Measurements from ENCODE around the gene SORBS1. TPM values are rescaled to one million over a fixed set of nuclear protein-coding genes. Genes with fewer than 3 reads are reported as not detected.

SORBS1 gene
- total and polyA plus RNA-seq, 2 of the 13 experiments (the other 11 are each of a cell fraction or from before 2014, with no cell fraction given): 16.8 to 39.8 TPM

DNA sequence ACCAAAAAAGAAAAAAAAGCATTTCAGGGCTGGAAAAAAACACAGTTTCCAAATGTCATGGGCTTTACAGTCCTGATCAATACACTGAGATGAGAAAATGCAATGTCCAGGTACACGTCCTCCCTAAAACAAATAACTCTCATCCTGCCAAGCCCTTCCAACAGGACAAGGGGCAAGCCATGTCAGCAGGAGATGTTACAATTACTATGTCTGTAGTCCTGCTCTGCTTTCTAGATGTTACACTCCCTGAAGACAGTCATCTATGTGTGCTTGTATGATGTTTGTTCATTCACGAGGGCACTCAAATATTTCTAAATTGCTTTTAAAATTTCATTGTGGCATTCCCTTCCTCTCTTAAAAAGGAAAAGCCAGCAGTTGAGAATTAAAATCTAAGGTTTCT is 103.2 kb downstream of the SORBS1 start (continued):
- TF ChIP-seq, protein P1, sequence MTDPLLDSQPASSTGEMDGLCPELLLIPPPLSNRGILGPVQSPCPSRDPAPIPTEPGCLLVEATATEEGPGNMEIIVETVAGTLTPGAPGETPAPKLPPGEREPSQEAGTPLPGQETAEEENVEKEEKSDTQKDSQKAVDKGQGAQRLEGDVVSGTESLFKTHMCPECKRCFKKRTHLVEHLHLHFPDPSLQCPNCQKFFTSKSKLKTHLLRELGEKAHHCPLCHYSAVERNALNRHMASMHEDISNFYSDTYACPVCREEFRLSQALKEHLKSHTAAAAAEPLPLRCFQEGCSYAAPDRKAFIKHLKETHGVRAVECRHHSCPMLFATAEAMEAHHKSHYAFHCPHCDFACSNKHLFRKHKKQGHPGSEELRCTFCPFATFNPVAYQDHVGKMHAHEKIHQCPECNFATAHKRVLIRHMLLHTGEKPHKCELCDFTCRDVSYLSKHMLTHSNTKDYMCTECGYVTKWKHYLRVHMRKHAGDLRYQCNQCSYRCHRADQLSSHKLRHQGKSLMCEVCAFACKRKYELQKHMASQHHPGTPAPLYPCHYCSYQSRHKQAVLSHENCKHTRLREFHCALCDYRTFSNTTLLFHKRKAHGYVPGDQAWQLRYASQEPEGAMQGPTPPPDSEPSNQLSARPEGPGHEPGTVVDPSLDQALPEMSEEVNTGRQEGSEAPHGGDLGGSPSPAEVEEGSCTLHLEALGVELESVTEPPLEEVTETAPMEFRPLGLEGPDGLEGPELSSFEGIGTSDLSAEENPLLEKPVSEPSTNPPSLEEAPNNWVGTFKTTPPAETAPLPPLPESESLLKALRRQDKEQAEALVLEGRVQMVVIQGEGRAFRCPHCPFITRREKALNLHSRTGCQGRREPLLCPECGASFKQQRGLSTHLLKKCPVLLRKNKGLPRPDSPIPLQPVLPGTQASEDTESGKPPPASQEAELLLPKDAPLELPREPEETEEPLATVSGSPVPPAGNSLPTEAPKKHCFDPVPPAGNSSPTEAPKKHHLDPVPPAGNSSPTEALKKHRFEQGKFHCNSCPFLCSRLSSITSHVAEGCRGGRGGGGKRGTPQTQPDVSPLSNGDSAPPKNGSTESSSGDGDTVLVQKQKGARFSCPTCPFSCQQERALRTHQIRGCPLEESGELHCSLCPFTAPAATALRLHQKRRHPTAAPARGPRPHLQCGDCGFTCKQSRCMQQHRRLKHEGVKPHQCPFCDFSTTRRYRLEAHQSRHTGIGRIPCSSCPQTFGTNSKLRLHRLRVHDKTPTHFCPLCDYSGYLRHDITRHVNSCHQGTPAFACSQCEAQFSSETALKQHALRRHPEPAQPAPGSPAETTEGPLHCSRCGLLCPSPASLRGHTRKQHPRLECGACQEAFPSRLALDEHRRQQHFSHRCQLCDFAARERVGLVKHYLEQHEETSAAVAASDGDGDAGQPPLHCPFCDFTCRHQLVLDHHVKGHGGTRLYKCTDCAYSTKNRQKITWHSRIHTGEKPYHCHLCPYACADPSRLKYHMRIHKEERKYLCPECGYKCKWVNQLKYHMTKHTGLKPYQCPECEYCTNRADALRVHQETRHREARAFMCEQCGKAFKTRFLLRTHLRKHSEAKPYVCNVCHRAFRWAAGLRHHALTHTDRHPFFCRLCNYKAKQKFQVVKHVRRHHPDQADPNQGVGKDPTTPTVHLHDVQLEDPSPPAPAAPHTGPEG (CRISPR knock-in tag; IDR thresholded peaks at IDR 0.05): no peak
- peak; percentile 88; the same call in 1 of the 2 replicates for TF ChIP-seq DPF2 (CRISPR knock-in tag; IDR thresholded peaks at IDR 0.05; ENCODE audit: borderline replicate concordance, low read depth)
- peak; percentile 37; the same call in 1 of the 2 replicates for TF ChIP-seq PITX1 (CRISPR knock-in tag; IDR thresholded peaks at IDR 0.05)
- peak; percentile 57 for TF ChIP-seq HDAC1 (CRISPR knock-in tag; IDR thresholded peaks at IDR 0.05)
- no peak for TF ChIP-seq IRX3 (CRISPR knock-in tag; IDR thresholded peaks at IDR 0.05; ENCODE audit: borderline replicate concordance, low read depth)
- TF ChIP-seq CEBPG (CRISPR knock-in tag; IDR thresholded peaks at IDR 0.05): peak; percentile 67
- TF ChIP-seq, protein P2, sequence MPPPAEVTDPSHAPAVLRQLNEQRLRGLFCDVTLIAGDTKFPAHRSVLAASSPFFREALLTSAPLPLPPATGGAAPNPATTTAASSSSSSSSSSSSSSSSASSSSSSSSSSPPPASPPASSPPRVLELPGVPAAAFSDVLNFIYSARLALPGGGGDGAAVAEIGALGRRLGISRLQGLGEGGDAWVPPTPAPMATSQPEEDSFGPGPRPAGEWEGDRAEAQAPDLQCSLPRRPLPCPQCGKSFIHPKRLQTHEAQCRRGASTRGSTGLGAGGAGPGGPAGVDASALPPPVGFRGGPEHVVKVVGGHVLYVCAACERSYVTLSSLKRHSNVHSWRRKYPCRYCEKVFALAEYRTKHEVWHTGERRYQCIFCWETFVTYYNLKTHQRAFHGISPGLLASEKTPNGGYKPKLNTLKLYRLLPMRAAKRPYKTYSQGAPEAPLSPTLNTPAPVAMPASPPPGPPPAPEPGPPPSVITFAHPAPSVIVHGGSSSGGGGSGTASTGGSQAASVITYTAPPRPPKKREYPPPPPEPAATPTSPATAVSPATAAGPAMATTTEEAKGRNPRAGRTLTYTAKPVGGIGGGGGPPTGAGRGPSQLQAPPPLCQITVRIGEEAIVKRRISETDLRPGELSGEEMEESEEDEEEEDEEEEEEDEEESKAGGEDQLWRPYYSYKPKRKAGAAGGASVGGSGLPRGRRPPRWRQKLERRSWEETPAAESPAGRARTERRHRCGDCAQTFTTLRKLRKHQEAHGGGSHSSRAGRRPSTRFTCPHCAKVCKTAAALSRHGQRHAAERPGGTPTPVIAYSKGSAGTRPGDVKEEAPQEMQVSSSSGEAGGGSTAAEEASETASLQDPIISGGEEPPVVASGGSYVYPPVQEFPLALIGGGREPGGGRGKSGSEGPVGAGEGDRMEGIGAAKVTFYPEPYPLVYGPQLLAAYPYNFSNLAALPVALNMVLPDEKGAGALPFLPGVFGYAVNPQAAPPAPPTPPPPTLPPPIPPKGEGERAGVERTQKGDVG (CRISPR knock-in tag; IDR thresholded peaks at IDR 0.05; ENCODE audit: borderline replicate concordance): no peak
- no peak for TF ChIP-seq FOXP1 (IDR thresholded peaks at IDR 0.05)
- TF ChIP-seq FOXP1 (CRISPR knock-in tag; IDR thresholded peaks at IDR 0.05): peak; percentile 71
- peak; percentile 89; the same call in 1 of the 2 replicates for TF ChIP-seq ETV5 (CRISPR knock-in tag; IDR thresholded peaks at IDR 0.05; ENCODE audit: borderline replicate concordance)
- TF ChIP-seq, protein P3, sequence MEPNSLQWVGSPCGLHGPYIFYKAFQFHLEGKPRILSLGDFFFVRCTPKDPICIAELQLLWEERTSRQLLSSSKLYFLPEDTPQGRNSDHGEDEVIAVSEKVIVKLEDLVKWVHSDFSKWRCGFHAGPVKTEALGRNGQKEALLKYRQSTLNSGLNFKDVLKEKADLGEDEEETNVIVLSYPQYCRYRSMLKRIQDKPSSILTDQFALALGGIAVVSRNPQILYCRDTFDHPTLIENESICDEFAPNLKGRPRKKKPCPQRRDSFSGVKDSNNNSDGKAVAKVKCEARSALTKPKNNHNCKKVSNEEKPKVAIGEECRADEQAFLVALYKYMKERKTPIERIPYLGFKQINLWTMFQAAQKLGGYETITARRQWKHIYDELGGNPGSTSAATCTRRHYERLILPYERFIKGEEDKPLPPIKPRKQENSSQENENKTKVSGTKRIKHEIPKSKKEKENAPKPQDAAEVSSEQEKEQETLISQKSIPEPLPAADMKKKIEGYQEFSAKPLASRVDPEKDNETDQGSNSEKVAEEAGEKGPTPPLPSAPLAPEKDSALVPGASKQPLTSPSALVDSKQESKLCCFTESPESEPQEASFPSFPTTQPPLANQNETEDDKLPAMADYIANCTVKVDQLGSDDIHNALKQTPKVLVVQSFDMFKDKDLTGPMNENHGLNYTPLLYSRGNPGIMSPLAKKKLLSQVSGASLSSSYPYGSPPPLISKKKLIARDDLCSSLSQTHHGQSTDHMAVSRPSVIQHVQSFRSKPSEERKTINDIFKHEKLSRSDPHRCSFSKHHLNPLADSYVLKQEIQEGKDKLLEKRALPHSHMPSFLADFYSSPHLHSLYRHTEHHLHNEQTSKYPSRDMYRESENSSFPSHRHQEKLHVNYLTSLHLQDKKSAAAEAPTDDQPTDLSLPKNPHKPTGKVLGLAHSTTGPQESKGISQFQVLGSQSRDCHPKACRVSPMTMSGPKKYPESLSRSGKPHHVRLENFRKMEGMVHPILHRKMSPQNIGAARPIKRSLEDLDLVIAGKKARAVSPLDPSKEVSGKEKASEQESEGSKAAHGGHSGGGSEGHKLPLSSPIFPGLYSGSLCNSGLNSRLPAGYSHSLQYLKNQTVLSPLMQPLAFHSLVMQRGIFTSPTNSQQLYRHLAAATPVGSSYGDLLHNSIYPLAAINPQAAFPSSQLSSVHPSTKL (CRISPR knock-in tag; IDR thresholded peaks at IDR 0.05): peak; percentile 71
- TF ChIP-seq ZNF292 (CRISPR knock-in tag; IDR thresholded peaks at IDR 0.05; ENCODE audit: borderline replicate concordance, low read depth): no peak; the same call in 1 of the 2 replicates
- TF ChIP-seq ZNF670 (CRISPR knock-in tag; IDR thresholded peaks at IDR 0.05; ENCODE audit: borderline replicate concordance): 0 out of 2 replicates have a peak, but pooled peaks have one; percentile 38
- TF ChIP-seq ARID2 (CRISPR knock-in tag; IDR thresholded peaks at IDR 0.05; ENCODE audit: borderline replicate concordance): no peak
- no peak for TF ChIP-seq ZNF839 (CRISPR knock-in tag; IDR thresholded peaks at IDR 0.05; ENCODE audit: borderline replicate concordance)
- TF ChIP-seq MAFF (IDR thresholded peaks at IDR 0.05; ENCODE audit: low read depth, low read length): no peak
- TF ChIP-seq IRF2 (CRISPR knock-in tag; IDR thresholded peaks at IDR 0.05): 0 out of 2 replicates have a peak, but pooled peaks have one; percentile 18
- TF ChIP-seq STAG1 (CRISPR knock-in tag; IDR thresholded peaks at IDR 0.05): peak; percentile 9; the same call in 1 of the 2 replicates
